ENCODE data around the gene TUBA3D. TPM values are rescaled to one million over a fixed set of nuclear protein-coding genes. Genes with fewer than 3 reads are reported as not detected.
"Not testable (repeated sequence)": the region's sequence is repeated elsewhere in the genome, so short reads cannot be mapped to it uniquely, and the experiment has no call there.

TUBA3D gene
- total RNA-seq: 0.15 TPM

GRCh38 chr2:131475831-131476230 lies at the start of gene TUBA3D:
TSS of gene TUBA3D (plus strand) at chr2:131476119. CDS start at chr2:131476200, 81 bp downstream.
- ATAC-seq (no peak), DNase-seq (ENCODE audit: low spot score) (no peak)

GRCh38 chr2:131426727-131427126 lies 49.2 kb upstream of the TUBA3D start:
- ATAC-seq (no peak), DNase-seq (ENCODE audit: low spot score) (no peak)

- DNase-seq (ENCODE audit: low spot score) (no peak), ATAC-seq (no peak)
Measured at GRCh38 chr2:131431336-131431735, 44.6 kb upstream of the TUBA3D start.

GRCh38 chr2:131440742-131441468 lies 35.0 kb upstream of the TUBA3D start:
- not testable (repeated sequence) for ATAC-seq; DNase-seq (ENCODE audit: low spot score)

GRCh38 chr2:131444736-131445514 lies 31.0 kb upstream of the TUBA3D start:
- not testable (repeated sequence) for DNase-seq (ENCODE audit: low spot score); ATAC-seq

GRCh38 chr2:131445515-131445797 lies 30.5 kb upstream of the TUBA3D start:
- not testable (repeated sequence) for ATAC-seq; DNase-seq (ENCODE audit: low spot score)

GRCh38 chr2:131445896-131446295 lies 30.0 kb upstream of the TUBA3D start:
- no peak for ATAC-seq
- DNase-seq (ENCODE audit: low spot score): no peak

GRCh38 chr2:131447981-131448380 lies 27.9 kb upstream of the TUBA3D start:
- not testable (repeated sequence) for DNase-seq (ENCODE audit: low spot score); ATAC-seq

GRCh38 chr2:131451265-131451949 lies 24.5 kb upstream of the TUBA3D start:
- not testable (repeated sequence) for ATAC-seq; DNase-seq (ENCODE audit: low spot score)

- ATAC-seq: not testable (repeated sequence)
Measured at GRCh38 chr2:131454914-131455313, 21.0 kb upstream of the TUBA3D start.

GRCh38 chr2:131467722-131468121 lies 8.2 kb upstream of the TUBA3D start:
- not testable (repeated sequence) for DNase-seq (ENCODE audit: low spot score); ATAC-seq

More at GRCh38 chr2:131454914-131455313, 21.0 kb upstream of the TUBA3D start:
- not testable (repeated sequence) for DNase-seq (ENCODE audit: low spot score)

- not testable (repeated sequence) for DNase-seq (ENCODE audit: low spot score); ATAC-seq
Measured at GRCh38 chr2:131470944-131471343, 5.0 kb upstream of the TUBA3D start.

- ATAC-seq; DNase-seq (ENCODE audit: low spot score): not testable (repeated sequence)
Measured at GRCh38 chr2:131471624-131472023, 4.3 kb upstream of the TUBA3D start.

GRCh38 chr2:131473266-131473665 lies 2.7 kb upstream of the TUBA3D start:
- not testable (repeated sequence) for ATAC-seq; DNase-seq (ENCODE audit: low spot score)

GRCh38 chr2:131476363-131476762 lies 444 bp downstream of the TUBA3D start:
- ATAC-seq; DNase-seq (ENCODE audit: low spot score): not testable (repeated sequence)

GRCh38 chr2:131477227-131477626 lies 1.3 kb downstream of the TUBA3D start:
- not testable (repeated sequence) for DNase-seq (ENCODE audit: low spot score); ATAC-seq

GRCh38 chr2:131478074-131478849 lies 2.3 kb downstream of the TUBA3D start:
- not testable (repeated sequence) for DNase-seq (ENCODE audit: low spot score); ATAC-seq

GRCh38 chr2:131478850-131479461 lies 3.0 kb downstream of the TUBA3D start:
- DNase-seq (ENCODE audit: low spot score): not testable (repeated sequence)
- peak; percentile 91 for ATAC-seq

- ATAC-seq: not testable (repeated sequence)
- peak; percentile 18 for DNase-seq (ENCODE audit: low spot score)
Measured at GRCh38 chr2:131480351-131480750, 4.4 kb downstream of the TUBA3D start.
